ENCODE data around the gene MARCHF2.

MARCHF2 gene

GRCh38 chr19:8412783-8413628, at the start of gene MARCHF2:
Gene MARCHF2 (plus strand): TSS chr19:8413305. CDS start chr19:8421841, 8,536 bp downstream.
- TF ChIP-seq CREB5 (CRISPR knock-in tag; IDR thresholded peaks at IDR 0.05; ENCODE audit: low read depth) = no peak
- TF ChIP-seq ZC3H10 (CRISPR knock-in tag; IDR thresholded peaks at IDR 0.05) = 0 out of 2 replicates have a peak, but pooled peaks have one; percentile 17
- ATAC-seq = peak; percentile 100

GRCh38 chr19:8363803-8364771, 49.0 kb upstream of the MARCHF2 start, which contains the start of gene ANGPTL4:
Gene ANGPTL4 (plus strand): TSS chr19:8364155. CDS start chr19:8364322, 167 bp downstream.
- TF ChIP-seq POU6F1 (CRISPR knock-in tag; IDR thresholded peaks at IDR 0.05; ENCODE audit: borderline replicate concordance, low read depth) (no peak), ZFP3 (CRISPR knock-in tag; IDR thresholded peaks at IDR 0.05) (0 out of 2 replicates have a peak, but pooled peaks have one; percentile 25)

GRCh38 chr19:8366121-8366581, 47.0 kb upstream of the MARCHF2 start:
- no peak for TF ChIP-seq CSRNP3 (CRISPR knock-in tag; IDR thresholded peaks at IDR 0.05)
- TF ChIP-seq PPARA (CRISPR knock-in tag; IDR thresholded peaks at IDR 0.05; ENCODE audit: borderline replicate concordance) = no peak
- TF ChIP-seq ISL1 (CRISPR knock-in tag; IDR thresholded peaks at IDR 0.05) = no peak
- TF ChIP-seq CREB5 (CRISPR knock-in tag; IDR thresholded peaks at IDR 0.05; ENCODE audit: low read depth) = no peak
- no peak for TF ChIP-seq PATZ1 (CRISPR knock-in tag; IDR thresholded peaks at IDR 0.05; ENCODE audit: borderline replicate concordance)
- TF ChIP-seq OSR1 (CRISPR knock-in tag; IDR thresholded peaks at IDR 0.05) = no peak
- no peak for ATAC-seq

More at GRCh38 chr19:8363803-8364771, 49.0 kb upstream of the MARCHF2 start, which contains the start of gene ANGPTL4:
- ATAC-seq = peak; percentile 67

- no peak; the same call in 2 of the 3 replicates for ATAC-seq
- TF ChIP-seq ZNF8 (CRISPR knock-in tag; IDR thresholded peaks at IDR 0.05) (no peak), ZFP30 (CRISPR knock-in tag; IDR thresholded peaks at IDR 0.05) (no peak), PATZ1 (CRISPR knock-in tag; IDR thresholded peaks at IDR 0.05; ENCODE audit: borderline replicate concordance) (no peak), PPARA (CRISPR knock-in tag; IDR thresholded peaks at IDR 0.05; ENCODE audit: borderline replicate concordance) (no peak), SNAI2 (CRISPR knock-in tag; IDR thresholded peaks at IDR 0.05) (no peak), ZFP3 (CRISPR knock-in tag; IDR thresholded peaks at IDR 0.05) (no peak), BACH2 (CRISPR knock-in tag; IDR thresholded peaks at IDR 0.05; ENCODE audit: borderline replicate concordance) (no peak), CSDC2 (CRISPR knock-in tag; IDR thresholded peaks at IDR 0.05) (0 out of 2 replicates have a peak, but pooled peaks have one; percentile 31), TSHZ2 (CRISPR knock-in tag; IDR thresholded peaks at IDR 0.05) (no peak), ESRRG (CRISPR knock-in tag; IDR thresholded peaks at IDR 0.05) (no peak), CSRNP3 (CRISPR knock-in tag; IDR thresholded peaks at IDR 0.05) (no peak), ARNTL (CRISPR knock-in tag; IDR thresholded peaks at IDR 0.05; ENCODE audit: borderline replicate concordance, low read depth) (no peak), ISL1 (CRISPR knock-in tag; IDR thresholded peaks at IDR 0.05) (no peak)
Measured at GRCh38 chr19:8366961-8367326, 46.2 kb upstream of the MARCHF2 start.
